GM12878 (cell line): Measurements from ENCODE around the gene SLX9. TPM values are rescaled to one million over a fixed set of nuclear protein-coding genes. Genes with fewer than 3 reads are reported as not detected.

ENCODE experiments used
- EGR1 ChIP-seq, 2 experiments: IDR thresholded peaks; 1 replicate in 1 of 2; 2 replicates in 1 of 2; pipeline ENCODE4 v1.6.1; 2011 to 2012; ENCODE audit warnings: low read depth in 2 of 2, low read length in 2 of 2, borderline replicate concordance in 1 of 2, mild to moderate bottlenecking in 1 of 2, moderate library complexity in 1 of 2
- KDM1A ChIP-seq: fragments of 200-600 bp; sonication (generic); IDR thresholded peaks from 2 replicates; pipeline ENCODE4 v1.6.1; 2016; ENCODE audit warnings: borderline replicate concordance
- RELA ChIP-seq: fragments of 450-650 bp; IDR thresholded peaks from 2 replicates; pipeline ENCODE4 v1.8.0; 2014; ENCODE audit warnings: borderline replicate concordance; ENCODE audit not compliant: partially characterized antibody
- RUNX3 ChIP-seq: IDR thresholded peaks from 2 replicates; pipeline ENCODE4 v1.6.1; 2012; ENCODE audit warnings: low read length, inconsistent platforms
- TAF1 ChIP-seq: IDR thresholded peaks from 2 replicates; pipeline ENCODE4 v1.6.1; 2011; ENCODE audit warnings: mild to moderate bottlenecking, low read depth, low read length, borderline replicate concordance
- polyA plus RNA-seq, 11 experiments: library from polyadenylated mRNA; depleted of rRNA in 4 of 11; unstranded in 6 of 11; stranded (reverse) in 5 of 11; fragments of >200 nt; fragmentation: Nextera tagmentation in 4 of 11; fragmentation: Illumina TruSeq in 1 of 11; extraction: Ambion mirVana in 4 of 11; extraction: Trizol in 1 of 11; gene quantifications; 1 replicate in 1 of 11; 2 replicates in 10 of 11; pipeline versions ENCODE4 v1.2.1 to v1.2.3, GENCODE V29; 2011 to 2016; ENCODE audit warnings: inconsistent platforms in 2 of 11, missing spikeins in 2 of 11, low read depth in 1 of 11
- total RNA-seq, 4 experiments: library from RNA; depleted of rRNA in 3 of 4; stranded (reverse); fragments of >200 nt in 3 of 4; fragmentation: Illumina TruSeq in 1 of 4; extraction: Trizol in 1 of 4; gene quantifications; 2 replicates each; pipeline versions ENCODE4 v1.2.1 to v1.2.3, GENCODE V29; 2013 to 2021
- TF ChIP-seq, protein P1 (sequence below): fragments of 450-650 bp; formaldehyde crosslinking; IDR thresholded peaks from 2 replicates; pipeline ENCODE4 v1.5.0; 2022; ENCODE audit warnings: mild to moderate bottlenecking, missing genetic modification characterization
- TF ChIP-seq, protein P2 (sequence below): IDR thresholded peaks from 2 replicates; pipeline ENCODE4 v1.6.1; 2011; ENCODE audit warnings: low read depth, low read length, improper control_type of control experiment, borderline replicate concordance
- TF ChIP-seq, protein P3 (sequence below): fragments of 450-650 bp; IDR thresholded peaks from 2 replicates; pipeline ENCODE4 v1.6.1; 2017; ENCODE audit warnings: mild to moderate bottlenecking, low read depth, inconsistent platforms; ENCODE audit not compliant: poor library complexity, severe bottlenecking
- TF ChIP-seq, protein P4 (sequence below): fragments of 450-650 bp; formaldehyde crosslinking; IDR thresholded peaks from 2 replicates; pipeline ENCODE4 v1.4.0; 2022; ENCODE audit warnings: mild to moderate bottlenecking, moderate library complexity
- TF ChIP-seq, protein P5 (sequence below): IDR thresholded peaks from 2 replicates; pipeline ENCODE4 v1.6.1; 2012; ENCODE audit warnings: low read depth, low read length, improper control_type of control experiment

Gene SLX9
- total and polyA plus RNA-seq, 10 of the 15 experiments (the other 5 are each of a cell fraction or from before 2014, with no cell fraction given): 0.69 to 81.3 (median 33.9) TPM

DNA sequence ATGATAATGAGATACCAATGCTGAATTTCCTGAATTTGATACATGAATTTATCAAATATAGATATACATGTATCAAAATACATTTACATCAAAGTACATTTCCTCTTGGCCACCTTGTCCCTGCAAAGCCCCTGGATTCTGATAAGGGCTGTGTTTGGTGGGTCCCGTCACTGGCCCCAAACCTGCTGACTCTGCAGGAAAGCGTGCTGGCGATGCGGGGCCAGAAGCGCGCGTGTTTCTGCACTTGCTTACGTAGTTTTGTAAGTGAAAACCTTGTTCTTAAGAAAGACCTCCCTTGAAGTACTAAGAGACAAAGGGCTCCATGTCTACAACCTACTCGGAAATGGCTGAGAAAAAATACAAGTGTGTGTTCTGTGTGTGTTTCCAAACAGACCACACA, 30.1 kb upstream of the SLX9 start (continued):
- TF ChIP-seq, protein P1, sequence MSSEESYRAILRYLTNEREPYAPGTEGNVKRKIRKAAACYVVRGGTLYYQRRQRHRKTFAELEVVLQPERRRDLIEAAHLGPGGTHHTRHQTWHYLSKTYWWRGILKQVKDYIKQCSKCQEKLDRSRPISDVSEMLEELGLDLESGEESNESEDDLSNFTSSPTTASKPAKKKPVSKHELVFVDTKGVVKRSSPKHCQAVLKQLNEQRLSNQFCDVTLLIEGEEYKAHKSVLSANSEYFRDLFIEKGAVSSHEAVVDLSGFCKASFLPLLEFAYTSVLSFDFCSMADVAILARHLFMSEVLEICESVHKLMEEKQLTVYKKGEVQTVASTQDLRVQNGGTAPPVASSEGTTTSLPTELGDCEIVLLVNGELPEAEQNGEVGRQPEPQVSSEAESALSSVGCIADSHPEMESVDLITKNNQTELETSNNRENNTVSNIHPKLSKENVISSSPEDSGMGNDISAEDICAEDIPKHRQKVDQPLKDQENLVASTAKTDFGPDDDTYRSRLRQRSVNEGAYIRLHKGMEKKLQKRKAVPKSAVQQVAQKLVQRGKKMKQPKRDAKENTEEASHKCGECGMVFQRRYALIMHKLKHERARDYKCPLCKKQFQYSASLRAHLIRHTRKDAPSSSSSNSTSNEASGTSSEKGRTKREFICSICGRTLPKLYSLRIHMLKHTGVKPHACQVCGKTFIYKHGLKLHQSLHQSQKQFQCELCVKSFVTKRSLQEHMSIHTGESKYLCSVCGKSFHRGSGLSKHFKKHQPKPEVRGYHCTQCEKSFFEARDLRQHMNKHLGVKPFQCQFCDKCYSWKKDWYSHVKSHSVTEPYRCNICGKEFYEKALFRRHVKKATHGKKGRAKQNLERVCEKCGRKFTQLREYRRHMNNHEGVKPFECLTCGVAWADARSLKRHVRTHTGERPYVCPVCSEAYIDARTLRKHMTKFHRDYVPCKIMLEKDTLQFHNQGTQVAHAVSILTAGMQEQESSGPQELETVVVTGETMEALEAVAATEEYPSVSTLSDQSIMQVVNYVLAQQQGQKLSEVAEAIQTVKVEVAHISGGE (CRISPR knock-in tag): no peak
- TF ChIP-seq RUNX3: no peak
- TF ChIP-seq RELA: no peak
- no peak for TF ChIP-seq TAF1
- TF ChIP-seq, protein P2, sequence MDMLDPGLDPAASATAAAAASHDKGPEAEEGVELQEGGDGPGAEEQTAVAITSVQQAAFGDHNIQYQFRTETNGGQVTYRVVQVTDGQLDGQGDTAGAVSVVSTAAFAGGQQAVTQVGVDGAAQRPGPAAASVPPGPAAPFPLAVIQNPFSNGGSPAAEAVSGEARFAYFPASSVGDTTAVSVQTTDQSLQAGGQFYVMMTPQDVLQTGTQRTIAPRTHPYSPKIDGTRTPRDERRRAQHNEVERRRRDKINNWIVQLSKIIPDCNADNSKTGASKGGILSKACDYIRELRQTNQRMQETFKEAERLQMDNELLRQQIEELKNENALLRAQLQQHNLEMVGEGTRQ: no peak
- TF ChIP-seq, protein P3, sequence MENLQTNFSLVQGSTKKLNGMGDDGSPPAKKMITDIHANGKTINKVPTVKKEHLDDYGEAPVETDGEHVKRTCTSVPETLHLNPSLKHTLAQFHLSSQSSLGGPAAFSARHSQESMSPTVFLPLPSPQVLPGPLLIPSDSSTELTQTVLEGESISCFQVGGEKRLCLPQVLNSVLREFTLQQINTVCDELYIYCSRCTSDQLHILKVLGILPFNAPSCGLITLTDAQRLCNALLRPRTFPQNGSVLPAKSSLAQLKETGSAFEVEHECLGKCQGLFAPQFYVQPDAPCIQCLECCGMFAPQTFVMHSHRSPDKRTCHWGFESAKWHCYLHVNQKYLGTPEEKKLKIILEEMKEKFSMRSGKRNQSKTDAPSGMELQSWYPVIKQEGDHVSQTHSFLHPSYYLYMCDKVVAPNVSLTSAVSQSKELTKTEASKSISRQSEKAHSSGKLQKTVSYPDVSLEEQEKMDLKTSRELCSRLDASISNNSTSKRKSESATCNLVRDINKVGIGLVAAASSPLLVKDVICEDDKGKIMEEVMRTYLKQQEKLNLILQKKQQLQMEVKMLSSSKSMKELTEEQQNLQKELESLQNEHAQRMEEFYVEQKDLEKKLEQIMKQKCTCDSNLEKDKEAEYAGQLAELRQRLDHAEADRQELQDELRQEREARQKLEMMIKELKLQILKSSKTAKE: no peak
- TF ChIP-seq, protein P4, sequence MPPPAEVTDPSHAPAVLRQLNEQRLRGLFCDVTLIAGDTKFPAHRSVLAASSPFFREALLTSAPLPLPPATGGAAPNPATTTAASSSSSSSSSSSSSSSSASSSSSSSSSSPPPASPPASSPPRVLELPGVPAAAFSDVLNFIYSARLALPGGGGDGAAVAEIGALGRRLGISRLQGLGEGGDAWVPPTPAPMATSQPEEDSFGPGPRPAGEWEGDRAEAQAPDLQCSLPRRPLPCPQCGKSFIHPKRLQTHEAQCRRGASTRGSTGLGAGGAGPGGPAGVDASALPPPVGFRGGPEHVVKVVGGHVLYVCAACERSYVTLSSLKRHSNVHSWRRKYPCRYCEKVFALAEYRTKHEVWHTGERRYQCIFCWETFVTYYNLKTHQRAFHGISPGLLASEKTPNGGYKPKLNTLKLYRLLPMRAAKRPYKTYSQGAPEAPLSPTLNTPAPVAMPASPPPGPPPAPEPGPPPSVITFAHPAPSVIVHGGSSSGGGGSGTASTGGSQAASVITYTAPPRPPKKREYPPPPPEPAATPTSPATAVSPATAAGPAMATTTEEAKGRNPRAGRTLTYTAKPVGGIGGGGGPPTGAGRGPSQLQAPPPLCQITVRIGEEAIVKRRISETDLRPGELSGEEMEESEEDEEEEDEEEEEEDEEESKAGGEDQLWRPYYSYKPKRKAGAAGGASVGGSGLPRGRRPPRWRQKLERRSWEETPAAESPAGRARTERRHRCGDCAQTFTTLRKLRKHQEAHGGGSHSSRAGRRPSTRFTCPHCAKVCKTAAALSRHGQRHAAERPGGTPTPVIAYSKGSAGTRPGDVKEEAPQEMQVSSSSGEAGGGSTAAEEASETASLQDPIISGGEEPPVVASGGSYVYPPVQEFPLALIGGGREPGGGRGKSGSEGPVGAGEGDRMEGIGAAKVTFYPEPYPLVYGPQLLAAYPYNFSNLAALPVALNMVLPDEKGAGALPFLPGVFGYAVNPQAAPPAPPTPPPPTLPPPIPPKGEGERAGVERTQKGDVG (CRISPR knock-in tag): no peak
- TF ChIP-seq, protein P5, sequence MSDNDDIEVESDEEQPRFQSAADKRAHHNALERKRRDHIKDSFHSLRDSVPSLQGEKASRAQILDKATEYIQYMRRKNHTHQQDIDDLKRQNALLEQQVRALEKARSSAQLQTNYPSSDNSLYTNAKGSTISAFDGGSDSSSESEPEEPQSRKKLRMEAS: no peak
- TF ChIP-seq EGR1 (IDR thresholded peaks at IDR 0.05; ENCODE audit: borderline replicate concordance in 1 of 2, low read depth in 2 of 2, low read length in 2 of 2): no peak
- TF ChIP-seq KDM1A: no peak
- TF ChIP-seq, all 136 proteins: peak for 0
